SH-SY5Y (cell line): Measurements from ENCODE around the gene MORC1.

Experiments
- GATA2 ChIP-seq: IDR thresholded peaks from 2 replicates; pipeline ENCODE4 v1.6.1; 2011; ENCODE audit warnings: mild to moderate bottlenecking, low read depth, low read length
- GATA3 ChIP-seq: IDR thresholded peaks from 2 replicates; pipeline ENCODE4 v1.6.1; 2011; ENCODE audit warnings: low read depth, mild to moderate bottlenecking, low read length, moderate library complexity

GRCh38 chr3:108940166-108940565 is 177.8 kb downstream of the MORC1 start:
- TF ChIP-seq GATA2 (no peak), GATA3 (no peak)
